Ovary (tissue), 1 donor: Measurements from ENCODE around the gene PAPOLA.

Experiments
- EP300 ChIP-seq: sonication (generic); formaldehyde crosslinking; IDR thresholded peaks from one replicate; pipeline ENCODE4 v1.6.1; 2017; ENCODE audit warnings: antibody characterized with exemption
- POLR2A ChIP-seq: fragments of 450-650 bp; IDR thresholded peaks from one replicate; pipeline ENCODE4 v1.6.1; 2017; ENCODE audit warnings: antibody characterized with exemption, mild to moderate bottlenecking, moderate library complexity

- TF ChIP-seq POLR2A (no peak), EP300 (no peak)
These were observed 13.5 kb downstream of the PAPOLA start for GRCh38 chr14:96515731-96516130.
